NB4 (cell line): Measurements from ENCODE around the gene CNOT6L.

ENCODE experiments used
- MYC ChIP-seq: IDR thresholded peaks from 2 replicates; pipeline ENCODE4 v1.6.1; 2011; ENCODE audit warnings: low read depth, low read length
- POLR2A ChIP-seq: IDR thresholded peaks from 2 replicates; pipeline ENCODE4 v1.6.1; 2011; ENCODE audit warnings: mild to moderate bottlenecking; ENCODE audit not compliant: insufficient read length; ENCODE audit errors: extremely low read depth
- TF ChIP-seq, protein P1 (sequence below): IDR thresholded peaks from one replicate; pipeline ENCODE4 v1.5.1; 2012; ENCODE audit warnings: low read depth, low read length
- TF ChIP-seq, protein P2 (sequence below): IDR thresholded peaks from 2 replicates; pipeline ENCODE4 v1.6.1; 2011; ENCODE audit warnings: low read depth, low read length

DNA sequence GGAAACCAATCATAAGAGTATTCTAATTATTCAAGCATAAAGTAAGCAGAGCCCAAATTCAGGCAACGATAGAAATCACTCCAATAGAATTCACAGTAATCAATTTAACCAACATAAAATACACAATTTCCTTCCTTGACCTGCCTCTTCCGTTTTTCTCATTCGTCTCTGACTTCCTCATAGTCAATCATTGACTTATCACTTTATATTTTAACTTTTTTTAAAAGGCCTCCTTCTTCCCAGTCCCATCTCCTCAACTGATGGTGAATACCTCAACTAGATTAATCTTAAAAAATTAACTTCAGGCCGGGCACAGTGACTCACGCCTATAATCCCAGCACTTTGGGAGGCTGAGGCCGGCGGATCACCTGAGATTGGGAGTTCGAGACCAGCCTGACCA lies 13.3 kb downstream of the CNOT6L start:
- TF ChIP-seq, protein P1, sequence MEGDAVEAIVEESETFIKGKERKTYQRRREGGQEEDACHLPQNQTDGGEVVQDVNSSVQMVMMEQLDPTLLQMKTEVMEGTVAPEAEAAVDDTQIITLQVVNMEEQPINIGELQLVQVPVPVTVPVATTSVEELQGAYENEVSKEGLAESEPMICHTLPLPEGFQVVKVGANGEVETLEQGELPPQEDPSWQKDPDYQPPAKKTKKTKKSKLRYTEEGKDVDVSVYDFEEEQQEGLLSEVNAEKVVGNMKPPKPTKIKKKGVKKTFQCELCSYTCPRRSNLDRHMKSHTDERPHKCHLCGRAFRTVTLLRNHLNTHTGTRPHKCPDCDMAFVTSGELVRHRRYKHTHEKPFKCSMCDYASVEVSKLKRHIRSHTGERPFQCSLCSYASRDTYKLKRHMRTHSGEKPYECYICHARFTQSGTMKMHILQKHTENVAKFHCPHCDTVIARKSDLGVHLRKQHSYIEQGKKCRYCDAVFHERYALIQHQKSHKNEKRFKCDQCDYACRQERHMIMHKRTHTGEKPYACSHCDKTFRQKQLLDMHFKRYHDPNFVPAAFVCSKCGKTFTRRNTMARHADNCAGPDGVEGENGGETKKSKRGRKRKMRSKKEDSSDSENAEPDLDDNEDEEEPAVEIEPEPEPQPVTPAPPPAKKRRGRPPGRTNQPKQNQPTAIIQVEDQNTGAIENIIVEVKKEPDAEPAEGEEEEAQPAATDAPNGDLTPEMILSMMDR = no peak
- no peak for TF ChIP-seq POLR2A
- no peak for TF ChIP-seq MYC
- TF ChIP-seq, protein P2, sequence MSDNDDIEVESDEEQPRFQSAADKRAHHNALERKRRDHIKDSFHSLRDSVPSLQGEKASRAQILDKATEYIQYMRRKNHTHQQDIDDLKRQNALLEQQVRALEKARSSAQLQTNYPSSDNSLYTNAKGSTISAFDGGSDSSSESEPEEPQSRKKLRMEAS = no peak
